Activated CD8-positive, alpha-beta memory T cell treated with anti-CD3 and anti-CD28 coated beads for 4 hours (primary cell): Measurements from ENCODE around the gene PID1.

Source experiments
- DNase-seq, 2 donors: peaks; one replicate each; pipeline ENCODE4 v3.0.0-alpha.2; 2020; ENCODE audit warnings: low read depth in 2 of 2

PID1 gene, protein sequence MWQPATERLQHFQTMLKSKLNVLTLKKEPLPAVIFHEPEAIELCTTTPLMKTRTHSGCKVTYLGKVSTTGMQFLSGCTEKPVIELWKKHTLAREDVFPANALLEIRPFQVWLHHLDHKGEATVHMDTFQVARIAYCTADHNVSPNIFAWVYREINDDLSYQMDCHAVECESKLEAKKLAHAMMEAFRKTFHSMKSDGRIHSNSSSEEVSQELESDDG

DNA sequence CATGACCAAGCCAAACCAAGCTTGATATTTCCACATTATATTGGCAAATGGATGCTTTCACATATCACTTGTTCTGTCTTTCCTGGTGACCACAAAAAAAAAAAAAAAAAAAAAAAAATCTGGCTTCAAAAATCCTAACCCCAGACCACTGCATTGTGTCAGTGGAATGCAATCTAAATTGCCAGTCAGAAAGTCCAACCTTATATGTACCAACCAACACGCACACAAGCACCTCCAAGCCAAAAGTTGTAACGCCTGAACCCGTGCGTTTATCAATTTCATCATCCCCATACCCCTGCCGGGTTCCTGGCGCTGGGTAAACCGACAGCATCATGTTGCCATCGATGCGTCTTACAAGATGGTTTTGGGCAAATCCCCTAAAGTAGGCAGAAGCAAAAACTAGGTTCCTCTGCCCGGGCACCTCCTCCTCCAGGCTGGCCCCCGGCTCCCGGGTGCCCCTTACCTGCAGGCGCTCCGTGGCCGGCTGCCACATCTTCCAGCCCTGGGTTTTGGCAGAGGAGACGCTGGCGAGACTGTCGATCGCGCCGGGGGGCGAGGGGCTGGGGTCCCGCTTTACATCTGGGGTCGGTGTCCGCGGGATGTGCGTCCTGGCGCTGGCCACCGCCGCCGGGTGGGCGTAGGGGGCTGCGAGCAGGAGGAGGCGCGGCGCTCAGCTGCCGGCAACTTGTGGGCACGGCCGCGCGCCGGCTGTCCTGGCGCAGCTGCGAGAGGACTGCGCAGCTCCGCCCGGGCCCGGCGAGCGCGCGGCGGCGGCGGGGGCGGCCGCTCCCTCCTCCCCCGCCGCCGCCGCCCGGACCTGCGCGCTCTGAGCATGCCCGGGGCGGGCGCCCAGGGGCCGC, at the start of gene PID1:
Gene PID1, minus strand, starts transcription at position 737 of the 860 bp plus-strand sequence. Its CDS starts 244 bp downstream, at position 493.
- DNase-seq = no peak

DNA sequence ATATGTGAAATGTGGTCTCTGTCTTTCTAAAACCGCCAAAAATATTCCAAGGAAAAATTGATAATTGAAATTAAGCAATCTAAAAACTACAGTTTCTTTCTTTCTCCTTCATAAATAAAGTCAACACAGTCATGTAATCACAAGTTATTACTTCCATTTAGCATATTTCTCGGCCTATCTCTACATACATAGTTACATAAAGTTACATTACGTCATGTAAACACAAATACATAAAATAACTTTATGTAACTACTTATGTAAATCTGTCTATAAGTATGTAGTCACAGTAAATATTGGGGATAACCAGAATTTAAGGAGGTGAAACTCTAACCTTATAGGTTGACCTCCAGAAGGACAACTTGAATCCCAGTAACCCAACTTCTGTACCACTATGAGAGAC, 48.5 kb upstream of the PID1 start:
- no peak for DNase-seq

DNA sequence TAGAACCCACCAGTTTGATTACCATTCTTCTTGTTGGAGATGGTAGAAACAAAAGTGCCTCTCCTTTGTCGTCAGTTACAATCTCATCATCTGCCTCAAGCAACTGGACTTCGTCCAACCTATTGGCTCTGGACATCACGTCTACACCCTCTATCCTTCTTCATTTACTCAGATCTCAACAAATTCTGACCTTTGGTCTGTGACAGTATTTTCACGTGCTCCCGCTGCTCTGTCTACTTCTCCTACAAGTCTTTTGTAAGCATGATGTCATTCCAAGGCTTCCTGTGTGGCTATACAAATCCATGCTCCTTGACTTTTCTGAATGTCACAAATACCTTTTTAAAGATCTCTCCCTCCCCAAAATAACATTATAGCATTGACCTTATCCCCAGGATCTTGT, 43.0 kb upstream of the PID1 start:
- no peak for DNase-seq

DNA sequence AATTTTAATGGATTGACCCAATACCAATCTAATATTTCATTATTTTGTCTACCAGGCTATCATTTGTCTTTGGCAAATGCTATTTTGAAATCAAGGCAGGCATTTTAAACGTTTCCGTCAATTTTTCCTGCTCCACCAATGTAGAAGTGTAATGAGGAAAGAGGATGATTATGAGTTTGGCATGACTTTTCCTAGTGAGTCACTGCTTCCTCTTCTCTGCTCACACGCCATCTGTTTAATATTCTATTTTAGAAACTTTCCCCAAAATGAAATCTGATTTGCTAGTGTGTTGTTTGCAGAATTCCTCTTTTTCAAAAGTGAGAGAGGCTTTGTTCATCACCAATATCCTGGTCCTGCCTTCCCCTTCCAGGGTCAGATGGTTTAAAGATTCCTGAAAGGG, 42.5 kb upstream of the PID1 start:
- no peak for DNase-seq

DNA sequence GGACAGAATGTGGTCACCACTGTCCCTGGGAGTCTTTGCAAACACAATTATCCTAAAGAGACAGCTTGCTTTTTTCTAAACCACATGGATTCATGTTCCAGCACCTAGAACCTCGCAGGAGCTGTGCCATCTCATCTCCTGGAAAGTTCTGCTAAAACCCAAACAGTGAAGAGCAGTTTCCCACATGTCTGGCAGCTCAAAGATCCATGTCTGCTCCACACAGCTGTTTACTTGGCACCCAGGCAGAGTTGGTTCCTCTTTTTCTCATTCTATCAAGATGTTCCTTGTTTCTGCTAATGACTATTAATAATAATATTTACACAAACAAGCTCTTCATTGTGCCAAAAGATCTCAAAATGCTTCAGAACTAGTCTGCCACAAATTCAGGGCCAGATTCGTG, 30.1 kb upstream of the PID1 start:
- no peak for DNase-seq

DNA sequence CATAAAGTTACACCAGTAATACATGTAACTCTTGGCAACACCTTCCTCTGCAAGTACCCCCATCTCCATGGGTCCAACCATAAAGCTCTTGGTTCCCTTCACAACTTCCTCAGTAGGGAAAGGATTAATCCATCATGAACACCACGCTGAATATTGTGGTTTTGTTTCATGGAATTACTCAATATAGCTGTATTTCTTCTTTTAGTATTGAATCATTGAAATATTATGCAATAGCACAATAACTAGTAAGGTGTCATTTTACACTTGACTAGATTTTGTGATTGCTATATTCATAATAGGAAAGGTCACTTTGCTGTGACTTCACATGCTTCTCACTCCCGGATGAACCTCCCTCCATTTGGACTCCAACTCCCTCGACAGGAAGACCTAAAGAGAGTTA, 29.7 kb upstream of the PID1 start:
- no peak for DNase-seq

DNA sequence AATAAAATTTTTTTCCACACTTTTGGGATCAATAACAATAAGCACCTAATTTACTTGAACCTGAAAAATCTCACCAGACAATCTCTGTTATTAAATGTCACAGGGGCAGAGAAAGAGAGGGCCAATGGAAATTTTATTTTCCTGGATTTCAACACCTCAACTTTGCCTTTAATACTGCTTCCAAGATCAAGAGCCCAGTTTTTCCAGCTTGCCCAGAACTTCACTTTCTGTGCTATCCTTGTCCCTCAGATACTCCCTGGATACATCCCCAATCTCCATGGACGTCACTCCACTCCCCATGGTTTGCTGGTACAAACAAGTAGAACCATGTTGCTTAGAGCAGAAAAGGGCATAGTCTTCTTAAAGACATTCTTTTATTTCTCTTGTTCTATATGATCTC, 29.3 kb upstream of the PID1 start:
- DNase-seq = no peak

DNA sequence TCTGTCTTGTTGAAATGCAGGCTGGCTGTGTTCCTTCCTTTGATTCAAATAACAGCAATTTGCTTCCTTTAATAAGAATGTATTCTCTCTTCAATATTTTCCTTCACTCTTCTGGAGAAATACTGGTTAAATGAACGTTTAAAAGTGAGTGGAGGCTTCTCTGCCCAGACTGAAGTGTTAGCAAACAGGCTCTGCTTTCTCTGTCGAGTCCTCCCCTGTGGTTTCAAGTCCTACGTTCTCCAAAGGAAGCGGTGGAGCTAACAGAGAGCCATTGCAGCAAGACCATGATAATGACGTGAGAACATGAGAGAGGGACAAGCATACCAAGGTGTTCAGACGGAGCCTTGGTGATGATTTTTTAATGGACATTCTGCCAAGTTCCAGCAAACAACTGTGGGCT, 26.2 kb upstream of the PID1 start:
- no peak for DNase-seq

DNA sequence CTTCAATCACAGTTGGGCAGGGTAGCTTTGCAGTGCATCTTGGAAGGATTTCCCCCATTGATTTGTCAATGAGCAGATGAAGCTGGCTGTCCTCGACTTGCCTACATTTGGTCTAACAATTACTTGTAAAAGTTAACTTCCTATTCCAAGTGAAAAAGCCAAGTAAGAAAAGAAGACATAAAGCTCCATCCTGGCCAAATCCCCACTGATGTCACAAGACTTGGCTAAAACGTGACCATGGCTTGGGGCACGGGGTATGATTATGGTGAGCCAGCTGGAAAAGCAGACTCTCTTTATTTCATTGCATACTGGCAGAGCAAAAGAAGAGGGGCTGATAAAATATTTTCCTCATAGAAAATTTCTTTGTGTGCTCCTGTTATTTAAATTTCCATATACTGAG, 25.4 kb upstream of the PID1 start:
- no peak for DNase-seq

DNA sequence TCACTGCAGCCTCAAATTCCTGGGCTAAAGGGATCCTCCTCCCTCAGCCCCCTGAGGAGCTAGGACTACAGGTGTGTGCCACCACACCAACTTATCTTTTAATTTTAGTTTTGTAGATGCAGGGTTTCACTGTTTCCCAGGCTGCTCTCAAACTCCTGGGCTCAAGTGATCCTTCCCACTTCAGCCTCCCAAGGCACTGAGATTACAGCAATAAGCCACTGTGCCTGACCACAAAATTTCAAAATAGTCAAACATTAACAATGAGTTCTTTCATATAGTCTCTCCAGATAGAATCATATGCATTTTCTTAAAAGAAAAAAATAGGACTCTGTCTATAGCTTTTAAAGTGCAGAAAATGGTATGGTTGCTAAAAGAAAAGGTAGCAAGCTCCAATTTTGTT, 24.9 kb upstream of the PID1 start:
- DNase-seq = no peak

DNA sequence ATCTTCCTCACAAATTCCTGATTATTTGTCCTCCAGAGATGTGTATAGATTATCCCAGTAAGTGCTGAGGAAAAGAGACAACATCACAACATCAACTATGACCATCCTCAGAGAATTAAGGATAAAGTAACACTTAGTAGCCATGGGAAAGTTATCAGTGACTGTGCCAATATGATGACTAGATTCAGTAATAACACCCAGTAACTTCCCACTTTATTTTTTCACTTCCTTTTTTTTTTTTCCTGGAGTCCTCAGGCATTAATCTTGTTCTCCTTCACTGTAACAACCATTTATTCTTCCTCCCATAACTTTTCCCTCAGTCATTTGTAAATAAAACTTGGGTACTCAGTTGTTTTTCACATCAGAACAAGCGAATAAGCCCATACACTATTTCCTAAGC, 16.7 kb upstream of the PID1 start:
- no peak for DNase-seq

DNA sequence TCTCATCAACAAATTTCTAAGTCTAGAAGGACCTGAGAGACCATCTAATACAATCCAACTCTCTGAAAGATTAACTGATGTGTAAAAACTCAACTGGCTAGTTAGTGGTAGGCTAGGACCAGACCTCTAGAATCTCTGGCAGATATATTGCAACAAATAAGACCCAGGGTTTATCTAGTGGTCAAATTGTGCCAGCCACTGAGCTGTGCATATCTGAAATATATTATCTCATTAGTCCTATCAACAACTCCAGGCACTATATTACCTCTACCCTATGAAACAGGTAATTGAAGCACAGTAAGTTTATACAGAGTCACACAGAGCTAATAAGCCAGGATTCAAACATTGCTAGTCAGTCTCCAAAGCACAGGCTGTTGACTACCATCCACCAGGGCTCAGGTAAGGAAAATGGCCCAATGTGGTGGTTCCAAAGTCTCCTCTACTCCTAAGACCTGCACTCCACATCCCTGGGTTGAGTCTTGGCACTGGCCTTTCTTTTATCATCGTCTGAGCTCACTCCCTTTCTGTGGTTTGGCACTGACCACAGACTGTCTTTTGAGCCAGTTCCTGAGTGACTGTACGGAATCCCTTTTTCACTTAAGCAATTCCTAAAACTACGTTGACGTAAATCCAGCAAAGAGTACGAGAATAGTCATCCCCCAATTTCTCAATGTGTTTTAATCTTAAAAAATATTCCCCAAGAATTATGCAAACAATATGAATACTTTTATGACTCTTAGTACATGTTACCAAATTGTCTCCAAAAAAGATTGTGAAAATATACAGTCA, 11.9 kb upstream of the PID1 start:
- DNase-seq = no peak

DNA sequence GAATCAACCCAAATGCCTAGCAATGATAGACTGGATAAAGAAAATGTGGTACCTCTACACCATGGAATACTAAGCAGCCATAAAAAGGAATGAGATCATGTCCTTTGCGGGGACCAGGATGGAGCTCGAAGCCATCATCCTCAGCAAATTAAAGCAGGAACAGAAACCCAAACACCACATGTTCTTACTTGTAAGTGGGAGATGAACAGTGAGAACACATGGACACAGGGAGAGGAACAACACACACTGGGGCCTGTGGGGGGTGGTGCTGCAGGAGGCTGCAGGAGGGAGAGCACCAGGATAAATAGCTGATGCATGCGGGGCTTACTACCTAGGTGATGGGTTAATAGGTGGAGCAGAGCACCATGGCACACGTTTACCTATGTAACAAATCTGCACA, 8.4 kb upstream of the PID1 start:
- no peak for DNase-seq

DNA sequence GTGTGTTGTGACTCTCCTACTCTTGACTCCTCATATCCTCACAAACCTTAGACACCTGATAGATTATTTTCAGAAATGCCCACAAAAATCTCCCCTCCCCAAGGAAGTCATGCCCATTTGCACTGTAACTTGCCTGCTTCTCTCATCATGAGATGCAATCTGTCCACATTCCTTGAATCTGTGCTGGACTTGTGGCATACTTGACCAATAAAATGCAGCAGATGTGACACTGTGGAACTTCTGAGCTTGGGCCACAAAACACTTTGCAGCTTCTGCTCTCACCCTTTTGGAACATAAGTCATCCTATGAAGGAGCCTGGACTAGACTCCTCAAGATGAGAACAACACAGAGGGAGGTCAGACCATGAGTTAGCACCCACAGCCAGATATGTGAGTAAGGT, 4.4 kb upstream of the PID1 start:
- DNase-seq = no peak

DNA sequence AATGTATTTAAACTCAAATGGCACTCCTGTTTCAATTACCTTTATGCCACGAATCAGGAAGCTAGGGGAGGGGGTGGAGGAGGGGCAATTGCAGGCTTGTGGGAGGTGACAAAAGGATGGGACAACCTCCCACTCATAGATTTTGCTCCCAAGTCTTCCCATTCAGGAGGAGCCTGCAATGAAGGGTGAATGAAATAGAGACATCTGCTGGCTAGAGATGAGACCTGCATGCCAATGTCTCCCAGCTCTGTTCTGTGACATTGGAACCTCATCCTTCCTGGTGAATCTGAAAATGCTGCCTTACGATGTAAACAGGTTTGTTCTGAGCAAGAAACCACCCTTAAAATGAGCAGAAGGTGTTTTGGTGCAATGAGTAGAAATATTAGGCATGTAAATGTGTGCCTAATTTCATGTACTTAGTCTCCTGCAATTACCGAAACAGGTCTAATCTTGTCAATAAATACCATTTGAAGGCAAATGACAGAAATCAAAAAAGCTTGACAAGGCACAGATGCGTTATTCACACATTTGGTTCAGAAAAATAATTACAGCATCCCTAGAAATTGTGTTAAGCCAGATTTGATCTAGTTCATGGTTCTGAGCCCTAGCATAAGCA, 2.7 kb upstream of the PID1 start:
- DNase-seq = no peak

DNA sequence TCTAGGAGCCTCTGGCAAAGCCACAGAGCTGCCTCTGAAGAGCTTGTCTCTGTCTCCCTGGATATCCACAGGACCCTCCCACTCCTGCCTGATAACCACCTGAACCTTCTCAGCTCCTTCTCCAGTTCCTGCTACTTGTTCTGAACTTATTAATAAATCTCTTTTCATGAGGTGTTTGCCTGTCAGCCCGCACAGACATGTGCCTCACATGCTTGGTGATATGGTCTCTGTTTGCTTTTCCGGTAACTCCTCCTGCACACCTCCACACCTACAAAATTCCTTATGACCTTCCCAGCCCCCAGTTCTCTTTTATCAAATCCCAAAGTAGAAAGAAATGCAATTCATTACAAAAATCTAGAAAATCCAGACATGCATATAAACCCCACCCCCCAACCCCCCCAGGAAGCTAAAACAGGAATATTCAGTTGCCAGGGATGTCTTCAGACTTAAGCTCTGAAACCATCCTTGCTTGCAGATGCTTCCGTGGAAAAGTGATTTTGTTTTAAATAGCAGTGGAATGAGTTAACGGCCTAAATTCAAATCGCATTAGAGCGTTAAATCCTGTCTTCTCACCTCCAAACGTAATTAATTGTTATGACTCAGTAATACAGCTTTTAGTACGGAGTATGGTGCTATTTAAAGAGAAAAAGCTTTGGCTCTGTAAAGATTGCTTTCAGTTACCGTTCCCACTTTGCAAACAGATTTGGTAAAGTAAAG, 2.1 kb upstream of the PID1 start:
- DNase-seq = no peak

DNA sequence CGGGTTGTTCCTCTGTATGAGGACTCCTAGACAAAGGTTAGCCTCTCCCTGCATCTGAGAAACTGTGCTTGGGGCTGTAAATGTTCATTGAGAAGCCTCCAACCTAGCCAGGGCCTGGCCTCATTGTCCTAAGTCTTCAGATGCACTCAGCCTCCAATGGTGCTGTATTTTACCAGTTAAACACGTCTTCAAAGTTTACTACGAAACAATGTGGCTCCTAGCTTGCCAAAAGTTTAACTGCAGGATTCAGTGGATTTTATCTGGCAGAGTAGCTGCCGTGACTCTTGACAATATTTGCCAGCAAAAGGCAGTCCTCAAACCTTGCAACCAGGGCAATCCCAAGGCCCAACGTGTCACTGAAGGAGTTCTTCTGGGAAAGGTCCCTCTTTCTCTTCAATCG, 1.1 kb downstream of the PID1 start:
- DNase-seq = no peak

DNA sequence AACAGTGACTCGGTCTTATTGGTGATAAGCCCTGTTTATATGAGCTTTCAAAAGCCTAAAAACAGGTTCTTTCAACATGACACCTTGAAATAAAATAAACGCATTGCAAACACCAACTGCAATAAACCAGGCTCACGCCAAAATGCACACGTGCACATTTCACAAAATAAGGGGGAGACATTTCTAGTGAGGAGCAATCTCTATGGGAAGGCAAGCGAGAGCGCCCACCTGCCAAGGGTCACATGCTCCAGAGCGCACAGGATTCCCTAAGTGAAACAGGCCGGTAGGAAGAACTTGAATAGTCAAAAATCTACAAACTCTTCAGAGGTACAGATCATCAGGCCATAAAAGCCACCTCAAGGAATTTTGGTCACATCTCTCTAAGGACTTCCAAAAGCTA, 1.9 kb downstream of the PID1 start:
- DNase-seq = no peak

DNA sequence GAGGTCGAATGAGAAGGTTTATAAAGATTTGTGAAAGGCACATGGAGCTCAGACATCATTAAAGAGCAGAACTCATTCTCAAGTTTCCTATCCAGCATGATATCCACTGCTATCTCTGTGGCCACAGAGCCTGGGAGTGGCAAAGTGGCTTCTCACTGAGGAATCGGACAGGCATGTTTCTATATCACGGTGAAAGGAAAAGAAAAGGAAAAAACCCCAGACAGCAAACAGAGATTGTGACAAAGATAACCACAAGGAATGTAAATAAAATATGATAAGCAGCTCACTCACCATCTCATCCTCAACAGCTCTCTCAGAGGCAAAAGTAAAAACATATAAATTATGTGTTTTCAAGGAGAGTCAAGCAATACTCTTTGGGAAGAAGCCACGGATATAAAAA, 2.5 kb downstream of the PID1 start:
- DNase-seq = no peak

DNA sequence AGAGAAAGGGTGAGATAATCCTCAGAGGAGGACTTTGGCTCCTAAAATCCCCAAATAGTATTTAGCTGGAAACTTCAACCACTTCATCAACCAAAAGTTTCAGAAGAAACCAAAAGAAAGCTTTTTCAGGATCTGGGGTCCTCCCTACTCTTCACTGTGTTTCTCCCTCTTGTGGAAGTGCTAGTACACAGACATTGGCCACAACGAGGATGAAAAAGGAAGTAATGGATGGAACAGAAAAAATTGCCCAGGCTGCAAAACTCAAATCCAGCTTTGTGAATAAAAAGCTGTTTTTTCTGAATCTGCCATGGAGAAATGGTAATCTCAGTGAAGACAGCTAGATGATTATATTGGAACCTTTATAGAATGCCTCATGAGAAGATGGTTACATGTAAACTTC, 4.0 kb downstream of the PID1 start:
- no peak for DNase-seq

DNA sequence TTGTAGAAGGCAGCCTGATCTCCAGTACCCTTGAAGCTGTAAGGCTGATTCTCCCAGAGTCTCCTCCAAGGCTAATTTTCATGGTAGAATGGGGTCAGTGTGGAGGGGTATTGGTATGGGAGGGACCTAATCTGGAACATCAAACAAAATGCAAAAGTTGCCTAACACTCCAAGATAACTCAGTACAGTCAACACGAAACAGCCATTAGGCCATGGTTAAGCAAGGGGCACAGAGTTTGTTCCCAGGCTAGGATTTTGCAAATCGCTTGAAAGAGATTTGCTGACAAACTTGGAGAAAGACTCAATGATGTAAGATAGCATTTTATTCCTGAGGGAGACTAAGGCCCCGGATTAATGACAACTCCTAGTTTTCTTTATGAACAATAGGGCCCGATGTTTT, 5.4 kb downstream of the PID1 start:
- DNase-seq = no peak

DNA sequence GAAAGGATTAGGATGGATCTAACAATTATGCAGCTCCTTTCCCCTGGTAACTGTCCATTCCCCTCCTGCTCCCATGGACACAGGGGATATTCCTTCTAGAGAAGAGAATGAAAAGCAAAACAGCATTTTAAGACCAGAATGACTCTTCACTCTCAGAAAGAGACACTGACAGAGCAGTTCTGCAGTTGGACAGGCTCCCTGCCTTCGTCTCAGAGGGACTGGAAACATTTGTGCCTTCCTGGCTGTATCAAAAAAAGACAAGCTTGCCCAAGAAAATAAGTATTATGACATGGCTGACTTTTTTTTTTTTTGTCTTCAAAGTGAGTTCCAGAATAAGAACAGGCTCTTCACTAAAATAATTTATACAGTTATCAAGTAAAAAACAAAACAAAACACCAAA, 9.5 kb downstream of the PID1 start:
- no peak for DNase-seq
